BE2C (cell line): Measurements from ENCODE around the gene ASAP2.

ENCODE experiments used
- DNase-seq: peaks from one replicate; pipeline ENCODE4 v3.0.0-alpha.2; 2020
- H3K27me3 ChIP-seq: fragments of 250-450 bp; sonication (Bioruptor Pico); 2 replicates; pipeline ENCODE4 v1.5.1; 2020; ENCODE audit warnings: mild to moderate bottlenecking
- H3K36me3 ChIP-seq: fragments of 250-450 bp; sonication (Bioruptor Pico); 2 replicates; pipeline ENCODE4 v1.5.1; 2020; ENCODE audit warnings: mild to moderate bottlenecking
- H3K4me1 ChIP-seq: fragments of 250-450 bp; sonication (Bioruptor Pico); 2 replicates; pipeline ENCODE4 v1.5.1; 2020
- H3K4me3 ChIP-seq: 2 replicates; pipeline ENCODE4 v1.5.1; 2011; ENCODE audit warnings: low read depth, low read length
- H3K9me3 ChIP-seq: fragments of 250-450 bp; sonication (Bioruptor Pico); 2 replicates; pipeline ENCODE4 v1.5.1; 2020
- TF ChIP-seq, protein P1 (sequence below): IDR thresholded peaks from 2 replicates; pipeline ENCODE4 v1.5.1; 2012; ENCODE audit warnings: mild to moderate bottlenecking, low read depth, low read length

Gene ASAP2

GRCh38 chr2:9325428-9325827 is 118.8 kb downstream of the ASAP2 start:
- Histone ChIP-seq H3K9me3 (no peaks in the 10 kb centered on the region), H3K4me1 (peaks cover 8% of the 10 kb centered on the region; the same call in 1 of the 2 replicates), H3K27me3 (no peaks in the 10 kb centered on the region), H3K4me3 (no peak overlapping the region), H3K36me3 (no peaks in the 10 kb centered on the region; the same call in 1 of the 2 replicates)
- TF ChIP-seq, protein P1, sequence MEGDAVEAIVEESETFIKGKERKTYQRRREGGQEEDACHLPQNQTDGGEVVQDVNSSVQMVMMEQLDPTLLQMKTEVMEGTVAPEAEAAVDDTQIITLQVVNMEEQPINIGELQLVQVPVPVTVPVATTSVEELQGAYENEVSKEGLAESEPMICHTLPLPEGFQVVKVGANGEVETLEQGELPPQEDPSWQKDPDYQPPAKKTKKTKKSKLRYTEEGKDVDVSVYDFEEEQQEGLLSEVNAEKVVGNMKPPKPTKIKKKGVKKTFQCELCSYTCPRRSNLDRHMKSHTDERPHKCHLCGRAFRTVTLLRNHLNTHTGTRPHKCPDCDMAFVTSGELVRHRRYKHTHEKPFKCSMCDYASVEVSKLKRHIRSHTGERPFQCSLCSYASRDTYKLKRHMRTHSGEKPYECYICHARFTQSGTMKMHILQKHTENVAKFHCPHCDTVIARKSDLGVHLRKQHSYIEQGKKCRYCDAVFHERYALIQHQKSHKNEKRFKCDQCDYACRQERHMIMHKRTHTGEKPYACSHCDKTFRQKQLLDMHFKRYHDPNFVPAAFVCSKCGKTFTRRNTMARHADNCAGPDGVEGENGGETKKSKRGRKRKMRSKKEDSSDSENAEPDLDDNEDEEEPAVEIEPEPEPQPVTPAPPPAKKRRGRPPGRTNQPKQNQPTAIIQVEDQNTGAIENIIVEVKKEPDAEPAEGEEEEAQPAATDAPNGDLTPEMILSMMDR = no peak
- DNase-seq = no peak

DNA sequence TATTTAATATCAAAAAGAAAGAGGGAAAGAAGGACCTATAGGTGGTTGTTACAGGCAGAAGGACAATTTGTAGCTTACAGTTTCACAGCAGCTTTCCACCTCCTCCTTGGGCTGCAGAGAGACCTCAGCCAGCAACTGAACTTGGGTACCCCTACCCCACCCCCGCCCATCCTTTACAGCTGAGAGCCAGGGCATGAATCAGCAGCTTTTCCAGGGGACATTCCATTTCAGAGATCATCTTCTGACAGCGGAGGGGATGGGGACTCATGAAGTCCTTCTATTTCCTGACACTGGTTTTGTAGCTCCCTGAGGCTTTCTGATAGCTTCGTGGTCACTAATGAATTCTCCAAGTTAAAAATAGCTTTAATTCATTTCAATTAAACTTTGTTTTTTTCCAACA is 120.4 kb downstream of the ASAP2 start:
- no peaks in the 10 kb centered on the region; the same call in 1 of the 2 replicates for H3K36me3 ChIP-seq
- TF ChIP-seq, protein P1 = no peak
- no peak for DNase-seq
- H3K4me3 ChIP-seq = no peak overlapping the region
- no peaks in the 10 kb centered on the region for H3K27me3 ChIP-seq
- no peaks in the 10 kb centered on the region for H3K9me3 ChIP-seq
- H3K4me1 ChIP-seq = peaks cover 8% of the 10 kb centered on the region; the same call in 1 of the 2 replicates

DNA sequence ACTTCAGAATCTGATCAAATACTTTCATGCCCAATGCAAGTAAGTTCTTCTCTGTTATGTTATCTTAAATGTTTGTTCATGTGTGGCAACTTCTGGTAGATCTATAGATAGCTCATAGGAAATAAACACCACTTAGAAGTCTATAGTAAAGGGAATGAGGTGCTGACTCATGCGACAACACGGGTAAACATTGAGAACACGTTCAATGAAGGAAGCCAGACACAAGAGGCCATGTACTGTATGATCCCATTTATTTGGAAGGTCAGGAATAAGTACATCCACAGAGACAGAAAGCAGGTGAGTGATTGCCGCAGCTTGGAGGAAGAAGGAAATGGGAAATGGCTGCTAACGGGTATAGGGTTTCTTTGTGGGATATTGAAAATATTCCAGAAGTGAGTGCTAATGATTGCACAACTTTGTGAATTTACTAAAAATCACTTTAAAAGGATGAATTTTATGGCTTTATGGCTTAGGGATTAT is 121.3 kb downstream of the ASAP2 start:
- TF ChIP-seq, protein P1 = no peak
- H3K4me1 ChIP-seq = peaks cover 8% of the 10 kb centered on the region; the same call in 1 of the 2 replicates
- H3K27me3 ChIP-seq = no peaks in the 10 kb centered on the region
- no peak for DNase-seq
- H3K9me3 ChIP-seq = no peaks in the 10 kb centered on the region
- no peaks in the 10 kb centered on the region; the same call in 1 of the 2 replicates for H3K36me3 ChIP-seq
- no peak overlapping the region for H3K4me3 ChIP-seq

DNA sequence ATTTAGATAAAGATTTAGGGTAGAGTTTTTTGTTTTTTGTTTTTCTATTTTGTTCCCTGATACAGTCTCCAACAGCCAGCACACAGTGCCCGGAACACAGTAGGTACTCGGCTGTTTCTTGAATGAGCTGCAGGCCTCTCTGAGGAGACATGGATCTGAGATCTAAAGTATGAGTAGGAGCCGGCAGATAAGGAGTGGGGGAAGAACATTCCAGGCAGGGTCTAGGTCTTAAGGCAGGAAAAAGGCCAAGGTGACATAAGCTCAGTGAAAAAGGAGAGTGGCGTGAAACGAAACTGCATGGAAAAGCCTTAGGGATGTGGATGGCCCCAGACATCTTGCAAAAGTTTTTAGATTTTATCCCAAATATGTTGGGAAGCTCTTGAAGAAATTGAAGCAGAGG is 122.3 kb downstream of the ASAP2 start:
- peaks cover 8% of the 10 kb centered on the region; the same call in 1 of the 2 replicates for H3K4me1 ChIP-seq
- TF ChIP-seq, protein P1 = no peak
- H3K4me3 ChIP-seq = no peak overlapping the region
- DNase-seq = no peak
- H3K36me3 ChIP-seq = no peaks in the 10 kb centered on the region; the same call in 1 of the 2 replicates
- H3K27me3 ChIP-seq = no peaks in the 10 kb centered on the region
- no peaks in the 10 kb centered on the region for H3K9me3 ChIP-seq

DNA sequence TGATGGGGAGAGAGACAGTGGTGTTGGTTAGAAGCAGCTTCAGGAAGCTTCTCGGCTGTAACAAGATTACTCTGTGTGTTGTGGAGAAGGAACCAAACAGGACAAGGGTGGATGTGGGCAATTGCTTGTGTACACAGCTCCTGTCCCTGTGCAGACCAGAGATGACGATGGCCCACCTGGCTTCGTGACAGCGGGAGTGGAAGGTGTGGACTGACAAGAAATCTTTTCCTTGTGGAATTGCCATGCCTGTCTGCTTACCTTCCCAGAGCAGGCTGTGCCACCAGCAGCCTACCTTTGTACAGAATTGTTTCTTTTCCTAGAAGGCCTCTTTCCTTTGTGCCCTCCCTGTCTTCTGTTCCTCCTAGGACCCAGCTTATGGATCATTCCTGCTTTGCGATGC is 122.9 kb downstream of the ASAP2 start:
- no peaks in the 10 kb centered on the region for H3K9me3 ChIP-seq
- no peaks in the 10 kb centered on the region; the same call in 1 of the 2 replicates for H3K36me3 ChIP-seq
- H3K4me1 ChIP-seq = peaks cover 8% of the 10 kb centered on the region; the same call in 1 of the 2 replicates
- H3K27me3 ChIP-seq = no peaks in the 10 kb centered on the region
- H3K4me3 ChIP-seq = no peak overlapping the region
- TF ChIP-seq, protein P1 = no peak
- no peak for DNase-seq

DNA sequence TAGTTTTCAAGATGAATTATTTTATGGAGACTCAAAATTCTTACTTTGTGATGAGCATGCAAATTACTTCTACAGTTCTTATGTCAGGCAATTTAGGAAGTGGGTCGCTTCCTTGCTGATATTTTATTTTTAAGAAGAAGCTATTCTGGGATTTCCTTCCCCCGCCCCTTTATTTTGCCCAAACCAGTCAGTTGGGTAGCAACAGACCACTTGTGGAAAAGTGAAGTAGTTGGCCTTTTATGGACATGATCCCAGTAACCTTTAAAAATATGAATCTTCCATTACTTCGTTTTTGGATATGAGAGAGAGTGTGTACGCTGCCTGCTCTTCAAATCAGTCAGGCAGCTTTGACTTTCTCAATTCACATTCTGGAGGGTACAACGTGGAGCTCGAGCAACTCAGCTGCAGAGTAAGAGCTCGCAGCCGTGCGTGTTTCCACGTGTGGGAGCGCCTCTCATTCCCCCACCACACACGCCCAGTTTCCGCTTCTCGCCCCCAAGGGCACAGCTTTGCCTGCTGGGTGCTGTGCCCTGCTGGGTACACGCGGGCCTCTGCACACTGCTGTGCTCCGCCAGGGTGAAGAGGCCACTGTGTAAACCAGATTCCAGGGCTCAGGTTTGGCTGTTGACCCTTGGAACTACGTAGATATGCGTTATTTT is 124.1 kb downstream of the ASAP2 start:
- no peaks in the 10 kb centered on the region; the same call in 1 of the 2 replicates for H3K36me3 ChIP-seq
- H3K4me1 ChIP-seq = peaks cover 8% of the 10 kb centered on the region; the same call in 1 of the 2 replicates
- TF ChIP-seq, protein P1 = no peak

More for the DNA sequence above, 124.1 kb downstream of the ASAP2 start:
- Histone ChIP-seq H3K9me3 (no peaks in the 10 kb centered on the region), H3K4me3 (no peak overlapping the region), H3K27me3 (no peaks in the 10 kb centered on the region)
- DNase-seq = no peak
